Non-pigmented ciliary epithelial cell (primary cell): ENCODE results near the gene C3orf85.

Source experiments
- DNase-seq: peaks from one replicate; pipeline ENCODE4 v3.0.0-alpha.2; 2010; ENCODE audit warnings: low read depth

The C3orf85 gene

DNA sequence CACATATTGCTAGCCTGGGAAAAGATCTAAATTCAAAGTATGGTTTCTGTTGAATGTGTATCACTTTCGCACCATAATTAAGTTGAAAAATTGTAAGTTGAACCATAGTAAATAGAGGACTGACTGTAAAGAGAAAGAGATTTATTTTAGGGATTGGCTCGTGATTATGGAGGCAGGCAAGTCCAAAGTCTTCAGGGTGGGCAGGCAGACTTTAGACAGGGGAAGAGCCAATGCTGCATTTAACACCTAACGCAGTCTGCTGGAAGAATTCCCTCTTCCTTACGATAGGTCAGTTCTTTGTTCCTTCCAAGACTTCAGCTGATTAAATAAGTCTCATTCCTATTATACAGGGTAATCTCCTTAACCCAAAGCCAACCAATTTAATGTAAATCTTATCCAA lies 15.8 kb downstream of the C3orf85 start:
- no peak for DNase-seq

DNA sequence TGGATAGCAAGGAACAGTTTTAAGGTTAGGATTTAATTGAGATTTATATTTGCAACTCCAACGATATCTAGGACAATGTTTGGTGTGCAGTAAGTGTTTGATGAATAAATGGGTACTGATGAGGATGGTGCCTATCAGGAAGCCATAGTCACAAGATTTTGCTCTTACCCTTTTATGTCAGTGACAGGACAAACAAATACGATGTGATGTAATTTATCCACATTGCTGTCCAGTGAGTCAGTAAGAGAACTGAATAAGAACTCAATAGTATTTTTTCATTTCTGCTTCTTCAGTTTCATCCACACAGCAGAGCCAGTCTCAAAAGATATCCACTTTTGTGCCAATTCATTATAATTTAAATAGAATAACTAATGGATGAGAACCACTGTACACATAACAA lies 18.5 kb downstream of the C3orf85 start:
- DNase-seq, result peak; percentile 22

DNA sequence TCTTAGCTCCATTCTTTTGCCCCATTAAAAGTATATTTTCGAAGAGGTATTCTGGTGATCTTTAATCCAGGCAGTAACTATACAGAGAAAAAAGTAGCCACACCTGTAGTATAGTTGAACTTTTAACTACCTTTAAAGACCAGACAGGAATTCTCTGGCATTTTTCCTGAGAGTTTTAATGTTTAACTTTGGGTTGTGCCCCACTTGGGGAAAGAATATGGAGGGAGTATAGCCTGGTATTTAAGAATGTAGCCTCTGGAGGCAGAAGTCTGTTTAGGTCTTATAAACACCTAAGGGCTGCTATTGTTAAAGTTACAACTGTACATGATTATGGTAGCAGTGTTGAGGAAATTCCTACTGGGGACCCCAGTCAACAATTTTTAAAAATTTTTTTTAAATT lies 19.3 kb downstream of the C3orf85 start:
- DNase-seq, result no peak

DNA sequence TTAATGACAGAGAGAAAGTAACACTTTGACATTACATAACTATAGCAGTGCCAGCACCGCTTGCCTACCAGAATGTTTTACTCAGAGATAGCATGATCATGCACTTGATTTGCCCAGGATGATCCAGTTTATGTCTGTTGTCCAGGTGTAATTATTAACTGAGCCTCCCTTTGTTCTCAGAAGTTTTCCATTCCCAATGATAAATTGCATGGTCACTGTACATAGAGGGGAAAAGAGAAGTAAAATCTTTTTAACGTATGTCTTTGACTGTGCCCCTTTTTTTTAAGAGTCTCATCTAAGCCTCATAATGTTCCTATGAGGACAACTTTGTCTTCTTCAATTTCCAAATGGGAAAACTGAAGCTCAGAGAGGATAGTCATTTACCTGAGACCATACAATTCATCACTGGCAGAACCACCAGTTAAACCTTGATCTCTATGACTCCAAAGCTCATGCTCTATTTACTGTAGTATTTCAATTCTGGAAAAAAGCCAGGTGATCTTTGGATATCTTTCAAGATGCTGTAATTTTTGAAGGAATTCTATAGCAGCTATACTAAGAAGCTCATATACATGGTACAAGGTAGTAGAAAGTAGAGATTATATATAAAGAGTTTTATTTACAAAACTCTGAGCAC lies 25.1 kb downstream of the C3orf85 start:
- DNase-seq, result no peak

DNA sequence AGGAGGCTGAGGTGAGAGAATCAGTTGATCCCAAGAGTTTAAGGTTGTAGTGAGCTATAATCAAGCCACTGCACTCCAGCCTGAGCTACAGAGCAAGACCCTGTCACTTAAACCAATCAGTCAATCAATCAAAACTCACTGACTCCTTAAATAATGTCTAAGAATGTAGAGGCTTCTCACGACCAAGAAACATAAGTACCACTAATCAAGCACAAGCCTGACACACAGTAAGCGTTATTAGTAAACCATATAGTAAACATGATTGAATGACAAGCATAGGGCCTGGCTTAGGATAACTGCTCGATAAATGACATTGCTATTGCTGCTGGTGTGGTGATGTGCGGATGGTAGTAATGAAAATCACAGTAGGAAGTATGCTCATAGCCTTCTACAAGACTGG lies 29.4 kb downstream of the C3orf85 start:
- no peak for DNase-seq

DNA sequence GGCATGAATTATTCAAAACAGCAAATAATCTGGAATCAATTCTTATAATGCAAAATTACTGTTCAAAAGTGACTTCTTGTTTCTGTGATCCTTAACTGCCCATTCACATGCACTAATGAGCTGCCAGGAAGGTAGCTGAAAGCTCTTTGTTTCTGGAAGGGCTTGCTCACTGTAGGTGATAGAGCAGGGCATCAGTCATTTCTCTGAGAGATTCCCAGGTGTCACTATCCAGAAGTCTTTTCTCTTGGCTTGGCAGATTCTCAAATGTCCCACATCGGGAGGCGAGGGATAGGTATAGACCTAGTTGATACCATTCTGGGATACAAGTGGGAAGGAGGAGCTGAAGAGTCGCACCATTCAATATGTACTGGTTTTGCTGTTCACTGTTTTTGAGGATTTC lies 35.0 kb downstream of the C3orf85 start:
- DNase-seq, result no peak

DNA sequence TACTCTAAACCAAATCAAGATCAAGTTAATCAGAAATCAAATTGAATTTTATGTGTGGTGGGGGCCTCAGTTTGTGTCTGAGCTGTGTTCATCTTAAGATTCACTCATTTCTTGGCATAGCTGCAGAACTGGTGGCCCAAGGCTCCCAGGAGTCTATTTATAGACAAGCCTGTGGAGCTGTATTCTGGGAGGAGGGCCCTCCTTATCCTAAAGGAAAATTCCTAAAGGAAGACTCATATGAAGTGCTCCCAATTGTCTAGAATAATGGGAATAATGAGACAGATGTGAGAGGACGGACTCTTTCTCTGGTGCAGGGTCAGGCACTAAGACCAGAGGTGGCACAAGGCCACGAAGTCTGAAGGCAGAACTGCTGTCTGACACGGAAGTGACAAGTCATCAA lies 38.9 kb downstream of the C3orf85 start:
- no peak for DNase-seq

DNA sequence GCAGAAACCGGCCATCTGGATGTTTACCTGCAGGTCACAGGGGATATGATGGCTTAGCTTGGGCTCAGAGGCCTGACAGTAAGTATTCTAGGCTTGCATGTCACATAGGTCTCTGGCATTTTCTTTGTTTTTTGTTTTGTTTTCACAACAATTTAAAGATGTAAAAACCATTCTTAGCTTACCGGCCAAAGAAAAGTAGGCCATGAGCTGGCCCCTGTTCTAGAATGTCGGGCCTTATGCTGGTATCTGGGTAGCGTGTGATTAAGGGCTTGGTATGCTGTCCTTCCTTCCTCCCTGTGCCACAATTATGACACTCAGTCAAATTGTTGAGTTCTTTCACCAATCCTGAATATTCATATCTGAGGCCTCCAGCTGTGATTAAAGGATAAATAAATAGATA lies 40.2 kb downstream of the C3orf85 start:
- no peak for DNase-seq

DNA sequence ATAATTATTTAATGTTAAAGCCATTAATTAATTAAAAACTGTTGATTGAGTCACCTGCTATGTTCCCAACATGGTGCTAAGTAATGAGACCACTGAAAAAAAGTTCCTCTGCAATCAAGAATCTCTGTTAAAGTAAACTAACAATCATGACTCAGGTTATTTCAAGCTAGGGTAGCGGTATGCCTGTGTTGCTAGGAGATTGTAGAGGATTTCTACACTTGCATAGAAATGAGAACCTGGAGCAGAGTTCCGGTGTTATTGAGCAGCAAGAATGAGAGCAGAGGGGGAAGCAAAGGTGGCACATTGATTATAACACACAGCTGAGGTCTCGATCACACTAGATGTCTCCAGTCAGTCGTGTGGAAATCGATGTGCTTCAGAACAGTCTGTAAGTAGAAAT lies 41.4 kb downstream of the C3orf85 start:
- no peak for DNase-seq

DNA sequence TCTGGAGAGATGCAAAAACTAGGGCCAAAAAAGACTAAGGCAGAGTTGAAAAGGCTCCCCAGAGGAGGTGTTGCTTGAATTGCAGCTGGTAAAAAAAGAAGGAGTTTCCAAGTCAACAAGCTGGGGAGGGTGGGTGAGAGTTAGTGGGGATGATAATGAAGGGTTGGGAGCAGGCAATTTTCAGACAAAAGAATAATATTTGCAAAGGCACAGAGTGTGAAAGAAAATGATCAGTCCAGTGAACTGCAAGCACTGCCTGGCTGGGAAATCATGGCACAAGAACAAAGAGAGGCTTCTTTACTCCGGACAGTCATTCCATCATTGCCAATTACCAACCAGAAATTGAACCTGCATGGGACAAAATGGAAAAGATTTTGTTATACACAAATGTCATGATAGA lies 42.2 kb downstream of the C3orf85 start:
- DNase-seq, result no peak

DNA sequence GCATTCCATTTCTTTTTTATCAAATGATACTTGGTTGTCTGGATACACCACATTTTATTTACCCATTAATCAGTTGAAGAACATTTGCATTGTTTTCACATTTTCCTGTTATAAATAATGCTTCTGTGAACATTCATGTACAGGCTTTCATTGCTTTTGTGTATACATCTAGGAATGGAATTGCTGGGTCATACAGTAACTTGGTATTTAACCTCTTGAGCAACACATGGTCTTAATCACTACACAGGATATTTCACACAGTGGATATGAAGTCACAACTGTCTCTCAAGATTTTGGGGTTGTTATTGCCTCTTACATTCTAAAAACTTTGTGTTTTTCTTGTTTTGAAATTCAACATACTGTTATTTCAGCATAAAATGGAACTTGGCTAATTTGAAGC lies 48.2 kb downstream of the C3orf85 start:
- no peak for DNase-seq

DNA sequence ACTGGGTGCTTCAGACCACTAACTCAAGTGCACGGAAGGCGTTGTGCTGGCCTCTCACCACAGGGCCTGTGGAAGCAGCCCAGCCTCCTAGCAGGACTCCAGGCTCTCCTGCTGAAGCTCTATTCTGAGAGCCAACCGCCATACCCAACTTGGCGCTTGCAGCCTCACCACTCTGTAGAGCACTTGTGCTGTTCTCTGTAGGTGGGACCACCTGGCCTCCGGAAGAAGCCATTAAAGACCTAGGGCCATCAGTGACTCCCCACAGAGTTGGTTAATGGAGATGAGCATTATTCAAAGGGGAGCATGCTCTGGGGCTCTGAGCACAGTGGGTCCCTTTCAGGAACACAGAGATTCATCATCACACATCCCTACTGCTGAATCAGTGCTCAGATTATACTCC lies 50.9 kb downstream of the C3orf85 start:
- no peak for DNase-seq

DNA sequence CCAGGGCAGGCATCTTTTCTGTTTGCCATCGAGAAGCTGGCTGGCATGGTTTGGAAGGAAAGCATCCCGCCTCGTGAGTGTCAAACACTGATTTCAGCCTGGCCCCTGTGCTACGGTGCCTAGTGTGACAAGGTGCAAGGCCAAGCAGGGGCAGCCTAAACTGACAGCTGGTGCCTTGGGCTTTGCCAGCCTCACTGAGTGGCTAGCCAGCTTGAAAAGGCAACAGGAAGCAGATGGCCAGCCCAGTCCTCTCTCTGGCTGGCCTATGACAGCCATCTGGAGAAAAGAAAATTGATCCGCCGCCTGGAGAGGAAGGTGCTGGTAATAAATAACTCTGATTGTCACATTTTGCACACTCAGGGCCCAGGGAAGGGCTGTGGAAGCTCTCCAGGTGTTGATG lies 52.2 kb downstream of the C3orf85 start:
- DNase-seq, result no peak

DNA sequence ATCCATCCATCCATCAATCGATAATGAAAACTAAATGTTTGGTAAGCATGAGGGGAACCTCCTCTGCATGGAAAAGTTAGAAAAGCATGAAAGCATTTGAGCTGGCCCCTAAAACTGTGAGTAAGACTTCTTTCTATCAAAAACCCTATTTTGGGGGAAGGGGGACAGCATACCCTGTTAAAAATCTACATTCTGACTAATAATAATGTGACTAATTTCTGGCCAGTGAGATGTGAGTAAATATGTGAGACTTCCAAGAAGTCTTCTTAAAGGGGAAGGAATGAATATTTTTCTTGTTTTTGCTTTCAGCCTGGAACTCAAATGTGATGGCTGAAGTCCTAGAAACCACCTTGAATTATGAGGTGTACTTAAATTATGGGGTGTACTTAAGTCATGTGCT lies 54.9 kb downstream of the C3orf85 start:
- DNase-seq, result no peak

DNA sequence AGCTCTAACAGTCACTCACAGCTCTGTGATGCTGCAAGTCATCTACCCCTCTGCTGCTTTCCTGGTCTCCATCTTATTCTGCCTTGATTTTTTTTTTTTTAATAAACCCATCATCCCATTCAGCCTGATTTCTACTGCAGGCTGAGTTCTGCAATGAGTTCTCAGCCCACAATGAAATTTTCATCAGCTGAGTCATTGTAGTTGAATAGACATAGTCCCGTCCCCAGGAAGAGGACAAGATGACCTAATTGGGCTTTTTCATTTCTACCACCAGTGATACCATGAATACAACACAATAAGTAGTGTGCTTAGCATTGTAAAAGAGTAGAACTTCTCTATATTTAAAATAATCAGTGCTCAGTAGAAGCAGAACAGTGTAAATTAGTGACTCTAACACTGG lies 59.3 kb downstream of the C3orf85 start:
- DNase-seq, result peak; percentile 40
